Cardiac septum (tissue), 1 donor: ENCODE data around the gene DUSP9. TPM values are rescaled to one million over a fixed set of nuclear protein-coding genes. Genes with fewer than 3 reads are reported as not detected.
A peak's percentile ranks its signal among the peaks of the same experiment; 100 is the strongest.
"Not testable (repeated sequence)": the region's sequence is repeated elsewhere in the genome, so short reads cannot be mapped to it uniquely, and the experiment has no call there.

Source experiments
- DNase-seq: peaks from one replicate; pipeline ENCODE4 v3.0.0-alpha.2; 2020; ENCODE audit warnings: low spot score
- intact Hi-C: fragments of 100-400 bp; cut with DNase I; formaldehyde crosslinking; loops from one replicate; pipeline ENCODE4 v1.14.0; 2022
- total RNA-seq: library from RNA; stranded (reverse); fragmentation: NEBNext Ultra II Directional; extraction: Animal tissue kit (Norgen Biotek cat#: 25700); gene quantifications from one replicate; pipeline ENCODE4 v1.2.1, GENCODE V29; 2021
- donor health status: DM: no; HTN: no; CAD: no.

The DUSP9 gene
- total RNA-seq, 1 donor from 2014 or later, result not detected

DNA sequence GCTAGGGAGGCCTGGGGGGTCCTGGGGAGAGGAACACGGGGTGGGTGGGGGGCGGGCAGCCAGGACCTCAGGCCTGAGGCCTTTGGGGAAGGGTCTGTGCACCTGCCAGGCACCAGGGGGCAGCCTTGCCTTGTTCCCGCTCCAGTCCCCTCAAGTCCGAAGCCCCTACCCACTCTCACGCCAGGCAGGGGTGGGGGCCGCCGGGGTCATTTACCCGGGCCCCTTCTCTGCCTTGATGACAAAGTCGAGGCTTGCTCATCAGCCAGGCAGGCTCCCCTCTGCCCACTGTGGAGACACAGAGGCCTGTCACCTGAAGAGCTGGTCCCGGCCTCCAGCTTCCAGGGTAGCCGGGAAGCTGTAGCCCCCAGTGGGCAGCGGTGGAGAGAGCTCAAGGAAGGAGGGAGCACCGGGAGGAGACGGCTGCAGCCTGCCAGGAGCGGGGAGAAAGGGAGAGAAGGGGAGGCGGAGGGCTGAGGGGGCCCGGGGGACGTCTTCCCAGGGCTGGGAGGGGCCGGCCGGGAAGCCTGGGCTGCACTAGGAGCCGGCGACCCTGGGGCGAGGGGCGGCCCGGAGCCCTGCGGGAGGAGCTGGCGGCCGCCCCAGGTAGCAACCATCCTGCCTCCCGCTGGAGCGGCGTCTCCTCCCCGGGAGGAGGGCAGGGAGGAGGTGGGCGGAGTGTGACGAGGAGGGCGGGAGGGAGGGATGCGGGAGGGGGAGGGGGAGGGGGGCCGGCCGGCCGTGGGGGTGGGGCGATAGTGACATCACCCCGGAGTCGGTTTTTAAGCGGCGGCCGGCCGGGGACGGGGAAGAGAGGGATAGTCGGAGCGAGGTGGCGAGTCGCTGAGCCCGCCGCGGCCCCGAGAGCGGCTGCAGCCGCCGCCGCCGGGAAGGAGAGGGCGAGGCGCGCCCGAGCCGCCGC, 40.4 kb downstream of the DUSP9 start, which contains the start of gene SLC6A8:
Gene SLC6A8, plus strand, starts transcription at position 806 of the 919 bp plus-strand sequence. CDS start 649 bp downstream, outside the sequence.
- intact Hi-C loops, result no loop called here

DNA sequence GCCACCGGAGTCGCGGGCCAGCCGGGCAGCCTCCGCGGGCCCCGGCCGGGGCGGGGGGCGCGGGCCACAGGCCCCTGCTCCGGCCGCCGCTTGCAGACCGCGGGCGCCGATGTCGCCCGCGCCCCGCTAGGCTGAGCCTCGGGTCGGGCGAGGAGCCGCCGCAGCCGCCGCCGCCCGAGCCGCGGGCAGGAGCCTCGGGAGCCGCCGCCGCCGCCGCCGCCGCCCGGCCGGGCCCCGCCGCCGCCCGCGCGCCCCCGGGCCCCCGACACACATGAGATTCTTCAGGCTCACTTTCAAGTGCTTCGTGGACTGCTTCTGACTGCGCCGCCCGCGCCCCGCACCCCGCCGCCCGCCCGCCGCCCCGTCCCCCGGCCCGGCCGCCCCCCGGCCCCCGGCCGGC, 41.1 kb downstream of the DUSP9 start:
- intact Hi-C loops, result no loop called here

More for the DNA sequence above, 40.4 kb downstream of the DUSP9 start, which contains the start of gene SLC6A8:
- peak; percentile 83 for DNase-seq

DNA sequence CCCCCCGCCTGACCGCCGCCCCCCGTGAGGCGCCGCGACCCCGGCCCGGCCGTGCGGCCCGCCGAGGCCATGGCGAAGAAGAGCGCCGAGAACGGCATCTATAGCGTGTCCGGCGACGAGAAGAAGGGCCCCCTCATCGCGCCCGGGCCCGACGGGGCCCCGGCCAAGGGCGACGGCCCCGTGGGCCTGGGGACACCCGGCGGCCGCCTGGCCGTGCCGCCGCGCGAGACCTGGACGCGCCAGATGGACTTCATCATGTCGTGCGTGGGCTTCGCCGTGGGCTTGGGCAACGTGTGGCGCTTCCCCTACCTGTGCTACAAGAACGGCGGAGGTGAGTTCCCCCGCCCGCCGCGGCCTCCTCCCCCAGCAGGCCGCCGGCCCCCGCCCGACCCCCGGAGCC, 41.5 kb downstream of the DUSP9 start:
- intact Hi-C loops, result no loop called here
- DNase-seq, result no peak

More for the DNA sequence above, 41.1 kb downstream of the DUSP9 start:
- DNase-seq, result no peak

GRCh38 chrX:153688911-153689590, 42.0 kb downstream of the DUSP9 start:
- DNase-seq, result no peak

GRCh38 chrX:153689654-153690465, 42.9 kb downstream of the DUSP9 start:
- intact Hi-C loops, result no loop called here
- DNase-seq, result no peak

More at GRCh38 chrX:153688911-153689590, 42.0 kb downstream of the DUSP9 start:
- intact Hi-C loops, result no loop called here

- no peak for DNase-seq
- intact Hi-C loops, result no loop called here
Measured at GRCh38 chrX:153690466-153690865, 43.5 kb downstream of the DUSP9 start.

GRCh38 chrX:153691032-153691827, 44.2 kb downstream of the DUSP9 start:
- DNase-seq, intact Hi-C loops: not testable (repeated sequence)

GRCh38 chrX:153692003-153692402, 45.0 kb downstream of the DUSP9 start:
- no peak for DNase-seq
- intact Hi-C loops, result no loop called here

GRCh38 chrX:153692611-153693156, 45.7 kb downstream of the DUSP9 start:
- intact Hi-C loops, result no loop called here
- DNase-seq, result no peak

- intact Hi-C loops, result no loop called here
- no peak for DNase-seq
Measured at GRCh38 chrX:153693216-153694086, 46.4 kb downstream of the DUSP9 start.

DNA sequence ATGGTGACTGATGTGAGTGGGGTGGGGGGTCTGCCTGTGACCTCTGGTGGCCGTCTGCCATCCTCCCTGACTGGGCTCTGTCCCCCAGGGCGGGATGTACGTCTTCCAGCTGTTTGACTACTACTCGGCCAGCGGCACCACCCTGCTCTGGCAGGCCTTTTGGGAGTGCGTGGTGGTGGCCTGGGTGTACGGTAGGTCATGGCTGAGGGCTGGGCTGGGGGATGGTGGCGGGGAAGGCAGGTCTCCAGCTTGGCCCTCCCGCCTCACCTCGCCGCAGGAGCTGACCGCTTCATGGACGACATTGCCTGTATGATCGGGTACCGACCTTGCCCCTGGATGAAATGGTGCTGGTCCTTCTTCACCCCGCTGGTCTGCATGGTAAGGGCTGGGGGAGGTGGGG, 47.3 kb downstream of the DUSP9 start:
- intact Hi-C loops, DNase-seq: not testable (repeated sequence)

DNA sequence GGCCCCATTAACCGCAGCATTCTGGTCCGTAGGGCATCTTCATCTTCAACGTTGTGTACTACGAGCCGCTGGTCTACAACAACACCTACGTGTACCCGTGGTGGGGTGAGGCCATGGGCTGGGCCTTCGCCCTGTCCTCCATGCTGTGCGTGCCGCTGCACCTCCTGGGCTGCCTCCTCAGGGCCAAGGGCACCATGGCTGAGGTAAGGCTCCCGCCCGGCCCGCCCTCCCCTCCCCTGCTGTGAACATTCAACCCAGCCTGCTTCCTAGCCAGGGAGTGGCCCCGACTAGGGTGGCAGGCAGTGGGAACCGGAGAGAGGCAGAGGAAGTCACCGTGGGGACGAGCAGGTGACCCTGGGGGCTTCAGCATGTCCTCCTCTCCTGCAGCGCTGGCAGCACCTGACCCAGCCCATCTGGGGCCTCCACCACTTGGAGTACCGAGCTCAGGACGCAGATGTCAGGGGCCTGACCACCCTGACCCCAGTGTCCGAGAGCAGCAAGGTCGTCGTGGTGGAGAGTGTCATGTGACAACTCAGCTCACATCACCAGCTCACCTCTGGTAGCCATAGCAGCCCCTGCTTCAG, 47.8 kb downstream of the DUSP9 start:
- no peak for DNase-seq
- intact Hi-C loops, result no loop called here

DNA sequence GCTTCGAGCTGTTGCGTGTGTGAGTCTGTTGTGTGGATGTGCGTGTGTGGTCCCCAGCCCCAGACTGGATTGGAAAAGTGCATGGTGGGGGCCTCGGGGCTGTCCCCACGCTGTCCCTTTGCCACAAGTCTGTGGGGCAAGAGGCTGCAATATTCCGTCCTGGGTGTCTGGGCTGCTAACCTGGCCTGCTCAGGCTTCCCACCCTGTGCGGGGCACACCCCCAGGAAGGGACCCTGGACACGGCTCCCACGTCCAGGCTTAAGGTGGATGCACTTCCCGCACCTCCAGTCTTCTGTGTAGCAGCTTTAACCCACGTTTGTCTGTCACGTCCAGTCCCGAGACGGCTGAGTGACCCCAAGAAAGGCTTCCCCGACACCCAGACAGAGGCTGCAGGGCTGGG, 49.1 kb downstream of the DUSP9 start:
- no peak for DNase-seq
- intact Hi-C loops, result no loop called here

GRCh38 chrX:153696538-153696937, 49.5 kb downstream of the DUSP9 start:
- intact Hi-C loops, DNase-seq: not testable (repeated sequence)

DNA sequence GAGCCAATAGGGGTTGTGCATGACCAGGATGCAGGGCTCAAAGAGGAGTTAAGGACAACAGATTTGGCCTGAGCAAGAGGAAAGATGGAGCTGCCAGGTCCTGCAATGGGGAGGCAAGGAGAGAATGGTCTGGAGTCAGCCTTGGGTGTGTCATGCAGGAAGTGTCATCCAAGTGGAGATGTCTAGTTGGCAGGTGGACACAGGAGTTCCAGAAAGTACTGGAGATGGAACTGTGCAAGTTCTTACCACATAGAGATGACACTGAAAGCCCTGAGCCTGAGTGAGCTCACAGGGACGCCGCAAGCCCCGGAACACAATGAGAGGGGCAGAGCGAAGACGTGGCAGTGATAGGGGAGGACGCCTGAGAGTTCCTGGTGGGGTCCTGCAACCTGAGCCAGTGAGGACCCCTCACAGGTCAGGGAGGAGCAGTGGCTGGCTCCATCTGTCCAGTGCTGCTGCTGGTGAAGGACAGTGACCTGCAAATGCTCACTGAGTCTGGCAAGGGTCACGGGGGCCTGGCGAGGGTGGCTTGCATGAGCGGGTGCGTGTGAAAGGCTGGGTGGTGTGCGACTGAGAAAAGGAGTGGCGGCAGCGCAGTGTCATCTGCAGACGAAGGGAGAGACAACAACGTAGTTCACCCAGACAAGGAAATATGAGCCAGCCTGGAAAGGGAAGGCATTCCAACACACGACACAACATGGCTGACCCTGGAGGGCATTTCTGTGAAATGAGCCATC, 50.2 kb downstream of the DUSP9 start:
- intact Hi-C loops, DNase-seq: not testable (repeated sequence)
